KMS-11 (cell line): Measurements from ENCODE around the gene OR11A1.

Source experiments
- H2AFZ ChIP-seq: fragments of 200-600 bp; sonication (generic); 2 replicates; pipeline ENCODE4 v1.6.1; 2016; ENCODE audit warnings: antibody characterized with exemption, mixed run types, low read depth
- H3K27ac ChIP-seq: fragments of 200-600 bp; sonication (generic); 2 replicates; pipeline ENCODE4 v1.6.1; 2016; ENCODE audit warnings: mild to moderate bottlenecking, mixed run types
- H3K27me3 ChIP-seq: fragments of 200-600 bp; sonication (generic); 2 replicates; pipeline ENCODE4 v1.6.1; 2017; ENCODE audit warnings: mild to moderate bottlenecking, low read depth, mixed run types, moderate library complexity; ENCODE audit not compliant: insufficient read depth
- H3K36me3 ChIP-seq: fragments of 200-600 bp; sonication (generic); 2 replicates; pipeline ENCODE4 v1.6.1; 2017; ENCODE audit warnings: mild to moderate bottlenecking, mixed run types; ENCODE audit not compliant: insufficient read depth
- H3K4me1 ChIP-seq: fragments of 200-600 bp; sonication (generic); 2 replicates; pipeline ENCODE4 v1.6.1; 2016; ENCODE audit warnings: mild to moderate bottlenecking, low read depth, mixed run types; ENCODE audit not compliant: poor library complexity, severe bottlenecking
- H3K4me2 ChIP-seq: fragments of 200-600 bp; sonication (generic); 2 replicates; pipeline ENCODE4 v1.7.0; 2016; ENCODE audit warnings: mild to moderate bottlenecking, mixed run types
- H3K4me3 ChIP-seq: fragments of 200-600 bp; sonication (generic); IDR thresholded peaks from 2 replicates; pipeline ENCODE4 v1.6.1; 2017; ENCODE audit warnings: low read depth, low read length, mixed read lengths; ENCODE audit not compliant: insufficient read depth
- H3K79me2 ChIP-seq: fragments of 200-600 bp; sonication (generic); 2 replicates; pipeline ENCODE4 v1.6.1; 2016; ENCODE audit warnings: low read depth, mixed run types; ENCODE audit not compliant: insufficient read depth
- H3K9ac ChIP-seq: fragments of 200-600 bp; sonication (generic); 2 replicates; pipeline ENCODE4 v1.6.1; 2016; ENCODE audit warnings: mild to moderate bottlenecking, mixed run types
- H4K20me1 ChIP-seq: fragments of 200-600 bp; sonication (generic); 2 replicates; pipeline ENCODE4 v1.6.1; 2016; ENCODE audit warnings: mild to moderate bottlenecking, mixed run types; ENCODE audit not compliant: insufficient read depth
- TF ChIP-seq, protein P1 (sequence below): fragments of 200-600 bp; sonication (generic); conservative IDR thresholded peaks from 2 replicates; pipeline ENCODE4 v1.6.1; 2017; ENCODE audit warnings: low read depth, mild to moderate bottlenecking, antibody characterized with exemption, low read length, moderate library complexity, mixed read lengths

OR11A1 gene, protein sequence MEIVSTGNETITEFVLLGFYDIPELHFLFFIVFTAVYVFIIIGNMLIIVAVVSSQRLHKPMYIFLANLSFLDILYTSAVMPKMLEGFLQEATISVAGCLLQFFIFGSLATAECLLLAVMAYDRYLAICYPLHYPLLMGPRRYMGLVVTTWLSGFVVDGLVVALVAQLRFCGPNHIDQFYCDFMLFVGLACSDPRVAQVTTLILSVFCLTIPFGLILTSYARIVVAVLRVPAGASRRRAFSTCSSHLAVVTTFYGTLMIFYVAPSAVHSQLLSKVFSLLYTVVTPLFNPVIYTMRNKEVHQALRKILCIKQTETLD

DNA sequence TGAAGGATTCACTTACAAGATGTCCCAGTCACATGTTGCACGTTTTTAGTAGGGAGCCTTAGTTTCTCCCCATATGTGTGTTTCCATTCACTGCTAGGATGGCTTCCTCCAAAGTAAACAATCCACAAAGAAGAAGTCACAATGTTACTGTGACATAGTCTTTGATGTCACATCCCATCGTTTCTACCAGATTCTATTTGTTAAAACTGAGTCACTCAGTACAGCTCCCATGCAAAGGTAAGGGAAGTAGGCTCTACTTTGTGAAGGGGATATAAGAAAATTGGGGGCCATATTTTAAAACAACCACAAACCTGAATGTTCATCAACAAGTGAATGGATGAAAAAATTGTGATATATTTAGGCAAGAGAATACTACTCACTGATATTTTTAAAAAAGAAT is at the start of gene OR11A1, which contains the start of gene OR2H1:
TSS of gene OR11A1 (minus strand) at position 101 of the 400 bp plus-strand sequence. CDS start 29,430 bp downstream, outside the sequence.
TSS of gene OR2H1 (plus strand) at position 185 of the 400 bp plus-strand sequence. CDS start 4,615 bp downstream, outside the sequence.
- H3K4me3 ChIP-seq: no peak within 1 kb of the TSS
- H3K36me3 ChIP-seq: no peaks in the 10 kb centered on the region
- H3K4me2 ChIP-seq: no peak within 1 kb of the TSS
- H2AFZ ChIP-seq: no peak within 1 kb of the TSS
- no peak within 1 kb of the TSS for H3K9ac ChIP-seq
- no peaks in the 10 kb centered on the region for H3K4me1 ChIP-seq
- no peak within 1 kb of the TSS for H3K27ac ChIP-seq
- H4K20me1 ChIP-seq: no peaks in the 10 kb centered on the region
- TF ChIP-seq, protein P1, sequence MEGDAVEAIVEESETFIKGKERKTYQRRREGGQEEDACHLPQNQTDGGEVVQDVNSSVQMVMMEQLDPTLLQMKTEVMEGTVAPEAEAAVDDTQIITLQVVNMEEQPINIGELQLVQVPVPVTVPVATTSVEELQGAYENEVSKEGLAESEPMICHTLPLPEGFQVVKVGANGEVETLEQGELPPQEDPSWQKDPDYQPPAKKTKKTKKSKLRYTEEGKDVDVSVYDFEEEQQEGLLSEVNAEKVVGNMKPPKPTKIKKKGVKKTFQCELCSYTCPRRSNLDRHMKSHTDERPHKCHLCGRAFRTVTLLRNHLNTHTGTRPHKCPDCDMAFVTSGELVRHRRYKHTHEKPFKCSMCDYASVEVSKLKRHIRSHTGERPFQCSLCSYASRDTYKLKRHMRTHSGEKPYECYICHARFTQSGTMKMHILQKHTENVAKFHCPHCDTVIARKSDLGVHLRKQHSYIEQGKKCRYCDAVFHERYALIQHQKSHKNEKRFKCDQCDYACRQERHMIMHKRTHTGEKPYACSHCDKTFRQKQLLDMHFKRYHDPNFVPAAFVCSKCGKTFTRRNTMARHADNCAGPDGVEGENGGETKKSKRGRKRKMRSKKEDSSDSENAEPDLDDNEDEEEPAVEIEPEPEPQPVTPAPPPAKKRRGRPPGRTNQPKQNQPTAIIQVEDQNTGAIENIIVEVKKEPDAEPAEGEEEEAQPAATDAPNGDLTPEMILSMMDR: no peak
- no peaks in the 10 kb centered on the region for H3K79me2 ChIP-seq
- no peaks in the 10 kb centered on the region for H3K27me3 ChIP-seq

DNA sequence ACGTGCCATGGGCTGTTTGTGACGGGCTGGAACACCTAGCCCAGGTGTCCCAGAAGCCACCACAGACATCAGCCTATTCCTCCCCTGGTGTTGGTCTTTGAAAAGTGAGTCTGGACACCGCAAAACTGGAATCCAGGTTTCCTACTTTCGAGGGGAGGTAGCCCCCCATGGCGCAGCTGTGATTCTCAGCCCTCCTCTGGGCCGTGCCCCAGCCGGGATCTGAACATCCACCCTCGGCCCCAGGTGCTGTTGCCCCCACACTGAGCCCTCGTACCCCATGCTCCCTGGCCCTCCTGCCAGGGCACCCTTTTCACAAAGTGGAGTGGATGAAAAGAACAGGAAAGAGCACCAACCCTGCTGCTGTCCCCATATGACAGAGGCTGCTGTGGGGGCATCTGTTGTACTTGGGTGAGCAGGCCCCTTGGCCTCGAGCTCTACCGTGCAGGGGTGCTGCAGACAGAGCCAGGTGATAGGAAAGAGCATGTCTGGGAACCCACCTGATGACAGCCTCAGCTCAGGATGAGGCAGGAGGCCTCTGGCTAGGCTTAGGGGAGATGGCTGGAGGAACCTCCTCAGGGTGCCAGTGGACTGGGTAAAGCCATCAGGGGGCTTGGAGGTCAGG is 49.7 kb upstream of the OR11A1 start:
- H3K9ac ChIP-seq: no peak overlapping the region
- peaks cover 14% of the 10 kb centered on the region for H3K4me1 ChIP-seq
- no peak overlapping the region for H3K4me2 ChIP-seq
- no peak overlapping the region for H2AFZ ChIP-seq
- H3K79me2 ChIP-seq: no peaks in the 10 kb centered on the region
- no peaks in the 10 kb centered on the region for H4K20me1 ChIP-seq
- TF ChIP-seq, protein P1: no peak
- H3K36me3 ChIP-seq: no peaks in the 10 kb centered on the region
- no peaks in the 10 kb centered on the region for H3K27me3 ChIP-seq
- no peak overlapping the region for H3K27ac ChIP-seq
- H3K4me3 ChIP-seq: no peak overlapping the region

DNA sequence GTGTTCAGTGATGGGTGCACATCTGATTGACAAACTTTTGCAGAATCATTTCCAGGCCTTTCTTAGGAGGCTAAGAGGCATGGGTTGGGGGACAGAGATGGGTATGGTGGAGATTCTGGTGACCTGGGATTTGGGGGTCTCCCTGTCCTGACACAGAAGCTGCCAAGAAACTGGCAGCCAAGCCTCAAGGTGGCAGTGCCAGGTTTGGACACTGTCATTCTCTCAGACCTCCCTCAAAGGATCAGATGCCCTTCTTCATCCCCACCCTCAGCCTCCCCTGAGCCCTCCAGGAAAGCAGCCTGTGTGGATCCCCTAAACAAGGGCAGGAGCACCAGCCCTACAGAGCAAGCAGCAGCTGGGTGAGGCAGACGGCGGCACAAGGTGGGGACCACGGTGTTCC is 48.9 kb upstream of the OR11A1 start:
- TF ChIP-seq, protein P1: no peak
- no peak overlapping the region for H3K4me3 ChIP-seq
- H3K36me3 ChIP-seq: no peaks in the 10 kb centered on the region
- H2AFZ ChIP-seq: no peak overlapping the region
- peaks cover 14% of the 10 kb centered on the region for H3K4me1 ChIP-seq
- no peaks in the 10 kb centered on the region for H3K27me3 ChIP-seq
- no peak overlapping the region for H3K27ac ChIP-seq
- no peak overlapping the region for H3K9ac ChIP-seq
- no peaks in the 10 kb centered on the region for H4K20me1 ChIP-seq
- no peak overlapping the region for H3K4me2 ChIP-seq
- H3K79me2 ChIP-seq: no peaks in the 10 kb centered on the region

DNA sequence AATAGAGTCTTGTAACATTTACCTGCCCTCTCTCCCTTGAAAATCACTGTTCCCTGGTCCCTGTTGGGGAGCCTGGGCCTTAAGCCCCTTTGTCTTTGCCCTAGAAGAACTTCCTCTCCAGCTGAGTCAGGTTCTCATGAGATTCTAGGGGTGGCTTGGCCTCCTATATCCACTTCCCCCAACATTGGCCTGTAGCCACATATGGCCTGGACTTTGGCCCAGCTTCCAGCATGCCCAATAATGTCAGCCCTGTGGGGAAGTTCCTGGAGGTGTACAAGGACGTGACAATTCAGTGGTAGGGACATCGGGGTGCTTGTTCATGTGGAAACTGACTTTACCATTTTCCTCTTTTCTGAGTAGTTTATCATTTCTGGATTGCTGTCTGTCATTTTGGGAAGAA is 48.1 kb upstream of the OR11A1 start:
- Histone ChIP-seq H3K79me2 (no peaks in the 10 kb centered on the region), H3K9ac (no peak overlapping the region), H3K27ac (no peak overlapping the region), H3K4me2 (no peak overlapping the region), H2AFZ (no peak overlapping the region), H3K36me3 (no peaks in the 10 kb centered on the region), H3K27me3 (no peaks in the 10 kb centered on the region), H3K4me1 (peaks cover 14% of the 10 kb centered on the region), H3K4me3 (no peak overlapping the region), H4K20me1 (no peaks in the 10 kb centered on the region)
- TF ChIP-seq, protein P1: no peak
